H1 (cell line): ENCODE results near the gene ANXA4. TPM values are rescaled to one million over a fixed set of nuclear protein-coding genes. Genes with fewer than 3 reads are reported as not detected.

Experiments used
- CTCF ChIA-PET: fragments of 300-600 bp; sonication (Branson Sonifier 250); formaldehyde crosslinking; loops from one replicate; lab custom pipeline; 2021; ENCODE audit not compliant: partially characterized antibody; lab: Charles Lee
- POLR2A ChIA-PET: fragments of 300-600 bp; sonication (Branson Sonifier 250); formaldehyde crosslinking; loops from one replicate; lab custom pipeline; 2021; ENCODE audit warnings: inconsistent platforms; ENCODE audit not compliant: partially characterized antibody; lab: Charles Lee
- DNase-seq, 2 experiments: peaks; one replicate each; pipeline versions ENCODE4 v3.0.0 to v3.0.0-alpha.2; 2010 to 2022; ENCODE audit warnings: low spot score in 2 of 2, low read depth in 1 of 2, mixed read lengths in 1 of 2
- FAIRE-seq: peaks from 2 replicates; lab custom pipeline; 2011; peaks lifted over from hg19 to GRCh38; lab: Jason Lieb, UNC
- H2AFZ ChIP-seq: 2 replicates; pipeline ENCODE4 v1.8.1; 2012; ENCODE audit warnings: low read length, inconsistent platforms
- H2AK5ac ChIP-seq: 2 replicates; pipeline ENCODE4 v1.6.1; 2013; ENCODE audit warnings: low read depth, low read length
- H2BK120ac ChIP-seq: replicated peaks from 2 replicates; pipeline ENCODE3; 2013; ENCODE audit warnings: low read depth, low read length, inconsistent platforms
- H2BK12ac ChIP-seq: 2 replicates; pipeline ENCODE4 v1.6.1; 2013; ENCODE audit warnings: low read depth, low read length
- H2BK15ac ChIP-seq: 2 replicates; pipeline ENCODE4 v1.6.1; 2013; ENCODE audit warnings: low read length
- H2BK20ac ChIP-seq: 2 replicates; pipeline ENCODE4 v1.6.1; 2013; ENCODE audit warnings: low read length
- H2BK5ac ChIP-seq: 2 replicates; pipeline ENCODE4 v1.6.1; 2013; ENCODE audit warnings: low read depth, low read length
- H3K14ac ChIP-seq: 2 replicates; pipeline ENCODE4 v1.6.1; 2013; ENCODE audit warnings: inconsistent platforms; ENCODE audit not compliant: insufficient read length
- H3K18ac ChIP-seq: 2 replicates; pipeline ENCODE4 v1.6.1; 2013; ENCODE audit warnings: low read length; ENCODE audit errors: extremely low read depth
- H3K23ac ChIP-seq: 2 replicates; pipeline ENCODE4 v1.6.1; 2013; ENCODE audit warnings: inconsistent platforms; ENCODE audit not compliant: insufficient read length
- H3K23me2 ChIP-seq: 2 replicates; pipeline ENCODE4 v1.6.1; 2013; ENCODE audit warnings: low read depth, low read length
- H3K27ac ChIP-seq: 2 replicates; pipeline ENCODE4 v1.6.1; 2011; ENCODE audit warnings: low read depth, low read length, inconsistent platforms
- H3K27me3 ChIP-seq, 4 experiments: replicated peaks in 1 of 4; 1 replicate in 1 of 4; 2 replicates in 3 of 4; pipeline versions ENCODE4 v1.6.1 to v1.8.1; 2011 to 2013; ENCODE audit warnings: low read length in 3 of 4, mild to moderate bottlenecking in 3 of 4, inconsistent platforms in 2 of 4, mixed read lengths in 2 of 4, moderate library complexity in 1 of 4; ENCODE audit not compliant: control insufficient read depth in 3 of 4, insufficient read depth in 3 of 4; ENCODE audit errors: extremely low read depth in 1 of 4
- H3K36me3 ChIP-seq, 4 experiments: 2 replicates each; pipeline versions ENCODE4 v1.6.1 to v1.8.1; 2011 to 2013; ENCODE audit warnings: mild to moderate bottlenecking in 4 of 4, low read length in 3 of 4, moderate library complexity in 2 of 4, control low read depth in 1 of 4, inconsistent platforms in 1 of 4; ENCODE audit not compliant: insufficient read depth in 4 of 4, control insufficient read depth in 2 of 4
- H3K4ac ChIP-seq: replicated peaks from 2 replicates; pipeline ENCODE3; 2013; ENCODE audit warnings: low read length, low read depth, mixed read lengths, inconsistent platforms; ENCODE audit not compliant: insufficient read length
- H3K4me1 ChIP-seq, 4 experiments: replicated peaks in 1 of 4; 1 replicate in 1 of 4; 2 replicates in 3 of 4; pipeline versions ENCODE4 v1.6.1 to v1.8.1; 2011 to 2013; ENCODE audit warnings: low read length in 3 of 4, inconsistent platforms in 2 of 4, mixed read lengths in 1 of 4; ENCODE audit not compliant: insufficient read depth in 4 of 4, control insufficient read depth in 3 of 4
- H3K4me2 ChIP-seq, 2 experiments: 2 replicates each; pipeline versions ENCODE4 v1.6.1 to v1.8.1; 2011 to 2013; ENCODE audit warnings: low read depth in 2 of 2, low read length in 2 of 2, control low read depth in 1 of 2, inconsistent platforms in 1 of 2, mild to moderate bottlenecking in 1 of 2; ENCODE audit not compliant: insufficient read depth in 1 of 2
- H3K4me3 ChIP-seq, 4 experiments: fragments of 200-600, 300-600 bp in 1 of 4; sonication (generic), shearing (Covaris generic), sonication (Bioruptor Twin) in 1 of 4; 2 replicates each; pipeline versions ENCODE4 v1.5.1 to v1.8.1; 2011 to 2016; ENCODE audit warnings: low read length in 4 of 4, low read depth in 3 of 4, control low read depth in 2 of 4, inconsistent platforms in 2 of 4, mild to moderate bottlenecking in 2 of 4, mixed read lengths in 1 of 4, moderate library complexity in 1 of 4; ENCODE audit not compliant: insufficient read depth in 2 of 4; ENCODE audit errors: extremely low read depth in 1 of 4
- H3K56ac ChIP-seq: replicated peaks from 2 replicates; pipeline ENCODE3; 2013; ENCODE audit warnings: low read depth, mild to moderate bottlenecking, mixed read lengths, low read length, inconsistent platforms; ENCODE audit not compliant: insufficient read length
- H3K79me1 ChIP-seq: 2 replicates; pipeline ENCODE4 v1.6.1; 2013; ENCODE audit warnings: low read depth, low read length, control low read depth
- H3K79me2 ChIP-seq, 2 experiments: 2 replicates each; pipeline versions ENCODE4 v1.6.1 to v1.8.1; 2012 to 2013; ENCODE audit warnings: low read length in 2 of 2, mild to moderate bottlenecking in 2 of 2, inconsistent platforms in 1 of 2; ENCODE audit not compliant: insufficient read depth in 2 of 2, control insufficient read depth in 1 of 2
- H3K9ac ChIP-seq, 4 experiments: replicated peaks in 1 of 4; 1 replicate in 1 of 4; 2 replicates in 3 of 4; pipeline versions ENCODE4 v1.6.1 to v1.8.1; 2011 to 2013; ENCODE audit warnings: low read depth in 3 of 4, low read length in 3 of 4, control low read depth in 2 of 4, mild to moderate bottlenecking in 2 of 4, moderate library complexity in 2 of 4, inconsistent platforms in 1 of 4; ENCODE audit errors: extremely low read depth in 1 of 4
- H3K9me3 ChIP-seq, 2 experiments: 2 replicates each; pipeline versions ENCODE4 v1.6.1 to v1.8.1; 2012 to 2013; ENCODE audit warnings: mild to moderate bottlenecking in 2 of 2, moderate library complexity in 2 of 2, control low read depth in 1 of 2, inconsistent platforms in 1 of 2, low read depth in 1 of 2, low read length in 1 of 2, mixed read lengths in 1 of 2; ENCODE audit not compliant: insufficient read depth in 2 of 2
- H4K20me1 ChIP-seq, 2 experiments: replicated peaks in 1 of 2; 2 replicates each; pipeline versions ENCODE3 to v1.8.1; 2011 to 2013; ENCODE audit warnings: inconsistent platforms in 2 of 2, low read length in 2 of 2, mild to moderate bottlenecking in 1 of 2; ENCODE audit not compliant: insufficient read depth in 2 of 2, control insufficient read depth in 1 of 2
- H4K5ac ChIP-seq: 2 replicates; pipeline ENCODE4 v1.6.1; 2013; ENCODE audit warnings: low read length, low read depth, mixed read lengths, inconsistent platforms; ENCODE audit not compliant: insufficient read length
- H4K8ac ChIP-seq: 2 replicates; pipeline ENCODE4 v1.8.0; 2013; ENCODE audit warnings: mild to moderate bottlenecking, moderate library complexity, low read length, inconsistent platforms; ENCODE audit not compliant: insufficient read depth; ENCODE audit errors: extremely low read depth
- H4K91ac ChIP-seq: replicated peaks from 2 replicates; pipeline ENCODE3; 2013; ENCODE audit warnings: low read length, mixed read lengths, inconsistent platforms; ENCODE audit not compliant: insufficient read length
- FOSL1 ChIP-seq: IDR thresholded peaks from 2 replicates; pipeline ENCODE4 v1.6.1; 2011; ENCODE audit warnings: mild to moderate bottlenecking, low read depth, low read length, moderate library complexity; ENCODE audit not compliant: insufficient read depth
- GABPA ChIP-seq: IDR thresholded peaks from 2 replicates; pipeline ENCODE4 v1.6.1; 2011; ENCODE audit warnings: mild to moderate bottlenecking, low read length, moderate library complexity, borderline replicate concordance; ENCODE audit not compliant: insufficient read depth
- HDAC2 ChIP-seq, 2 experiments: fragments of 300-600 bp in 1 of 2; sonication (generic) in 1 of 2; IDR thresholded peaks; 2 replicates each; pipeline ENCODE4 v1.6.1; 2011 to 2012; ENCODE audit warnings: low read depth in 2 of 2, low read length in 2 of 2, mild to moderate bottlenecking in 2 of 2, moderate library complexity in 2 of 2, borderline replicate concordance in 1 of 2, inconsistent platforms in 1 of 2
- KDM1A ChIP-seq: fragments of 200-600, 300-600 bp; sonication (generic); IDR thresholded peaks from 2 replicates; pipeline ENCODE4 v1.7.1; 2016; ENCODE audit warnings: mild to moderate bottlenecking, low read length, borderline replicate concordance
- MAX ChIP-seq: IDR thresholded peaks from 2 replicates; pipeline ENCODE4 v1.6.1; 2012; ENCODE audit warnings: inconsistent platforms
- PHF8 ChIP-seq: fragments of 200-600 bp; sonication (generic); conservative IDR thresholded peaks from 2 replicates; pipeline ENCODE4 v1.7.1; 2012; ENCODE audit warnings: low read depth, mild to moderate bottlenecking, inconsistent platforms, low read length, moderate library complexity
- SAP30 ChIP-seq: fragments of 300-600 bp; sonication (generic); IDR thresholded peaks from 2 replicates; pipeline ENCODE4 v1.7.1; 2012; ENCODE audit warnings: low read length, moderate library complexity, mild to moderate bottlenecking, inconsistent platforms; ENCODE audit not compliant: insufficient read depth, insufficient replicate concordance
- SUZ12 ChIP-seq: fragments of 200-600 bp; sonication (generic); IDR thresholded peaks from 2 replicates; pipeline ENCODE4 v1.6.1; 2012; ENCODE audit warnings: mild to moderate bottlenecking, inconsistent platforms, low read length, moderate library complexity, mixed read lengths
- TAF7 ChIP-seq: optimal IDR thresholded peaks from 2 replicates; pipeline ENCODE3; 2011; ENCODE audit warnings: low read depth, mild to moderate bottlenecking, inconsistent platforms, low read length, moderate library complexity, borderline replicate concordance
- TBP ChIP-seq: IDR thresholded peaks from 2 replicates; pipeline ENCODE4 v1.6.1; 2011; ENCODE audit warnings: low read depth, low read length, improper control_type of control experiment
- WGBS, 2 experiments: shearing (Covaris generic) in 1 of 2; methylation state at CpG; one replicate each; pipeline versions ENCODE4 v1.1.6 to v1.1.7; 2013 to 2015; ENCODE audit warnings: low lambda C conversion rate in 2 of 2, mixed read lengths in 2 of 2, inconsistent platforms in 1 of 2, low coverage in 1 of 2, missing lambda C conversion rate in 1 of 2; ENCODE audit not compliant: insufficient replicate concordance in 2 of 2, insufficient coverage in 1 of 2, insufficient read length in 1 of 2; ENCODE audit errors: extremely low coverage in 1 of 2, missing lambda C conversion rate in 1 of 2; 5-methylcytosine and 5-hydroxymethylcytosine counted together
- polyA plus RNA-seq, 7 experiments: library from polyadenylated mRNA; depleted of rRNA in 3 of 7; stranded (reverse) in 5 of 7; unstranded in 2 of 7; fragments of >200 nt in 5 of 7; fragments of 200-250 nt in 2 of 7; gene quantifications; 1 replicate in 5 of 7; 2 replicates in 1 of 7; 4 replicates in 1 of 7; pipeline versions ENCODE4 v1.2.1 to v1.2.3, GENCODE V29; 2011 to 2013; ENCODE audit warnings: missing spikeins in 2 of 7, mixed read lengths in 2 of 7
- total RNA-seq: library from RNA; stranded (reverse); fragmentation: NEBNext Ultra II Directional; extraction: Animal tissue kit (Norgen Biotek cat#: 25700); gene quantifications from 2 replicates; pipeline ENCODE4 v1.2.1, GENCODE V29; 2021
- TF ChIP-seq, protein P1 (sequence below): IDR thresholded peaks from 2 replicates; pipeline ENCODE4 v1.6.1; 2012; ENCODE audit warnings: low read length, inconsistent platforms

Gene ANXA4
- total and polyA plus RNA-seq, 2 of the 8 experiments (the other 6 are each of a cell fraction or from before 2014, with no cell fraction given) = 9.4 to 17.6 TPM

- H2BK12ac ChIP-seq = no peak overlapping the region
- WGBS, 2 experiments = 86% methylated on average over 2 of the region's 2 CpGs; no CpG with 5 or more reads in 1 of the 2 experiments
- no peak overlapping the region for H2BK20ac ChIP-seq
- no peak overlapping the region for H2BK120ac ChIP-seq
- H2AK5ac ChIP-seq = no peak overlapping the region
- H3K9me3 ChIP-seq = no peaks in the 10 kb centered on the region
- no peaks in the 10 kb centered on the region for H3K4me1 ChIP-seq
- H3K79me1 ChIP-seq = no peaks in the 10 kb centered on the region
- H2BK15ac ChIP-seq = no peak overlapping the region
- H3K14ac ChIP-seq = no peak overlapping the region
- no peak overlapping the region for H4K91ac ChIP-seq
- H3K4me2 ChIP-seq = no peak overlapping the region
- H3K18ac ChIP-seq = no peak overlapping the region
- H3K4ac ChIP-seq = no peak overlapping the region
- H3K27me3 ChIP-seq = no peaks in the 10 kb centered on the region
- H3K23me2 ChIP-seq = no peaks in the 10 kb centered on the region
- H3K79me2 ChIP-seq = no peaks in the 10 kb centered on the region
- H4K8ac ChIP-seq = no peak overlapping the region
- no peak overlapping the region for H3K56ac ChIP-seq
- no peak overlapping the region for H3K9ac ChIP-seq
- H3K36me3 ChIP-seq = peaks cover 0 to 28% (median 0%) of the 10 kb centered on the region in 4 experiments; a peak in 2 of 8 replicates
- H3K23ac ChIP-seq = no peak overlapping the region
- no peaks in the 10 kb centered on the region for H4K20me1 ChIP-seq
- ChIA-PET CTCF (no interaction called here), POLR2A (interaction anchor here (0.7 kb wide), 1 partner anchor 96 kb away, joined by 3 read pairs; no protein-coding TSS in a partner anchor)
- no peak for FAIRE-seq
- no peak overlapping the region for H3K27ac ChIP-seq
- no peak overlapping the region for H2AFZ ChIP-seq
- no peak overlapping the region for H4K5ac ChIP-seq
- TF ChIP-seq SAP30 (no peak), FOSL1 (no peak), TBP (no peak), HDAC2 (IDR thresholded peaks at IDR 0.05; ENCODE audit: borderline replicate concordance in 1 of 2, low read depth in 2 of 2, low read length in 2 of 2) (no peak), SUZ12 (no peak), TAF7 (no peak), PHF8 (no peak), GABPA (no peak), KDM1A (no peak), MAX (no peak)
- TF ChIP-seq, protein P1, sequence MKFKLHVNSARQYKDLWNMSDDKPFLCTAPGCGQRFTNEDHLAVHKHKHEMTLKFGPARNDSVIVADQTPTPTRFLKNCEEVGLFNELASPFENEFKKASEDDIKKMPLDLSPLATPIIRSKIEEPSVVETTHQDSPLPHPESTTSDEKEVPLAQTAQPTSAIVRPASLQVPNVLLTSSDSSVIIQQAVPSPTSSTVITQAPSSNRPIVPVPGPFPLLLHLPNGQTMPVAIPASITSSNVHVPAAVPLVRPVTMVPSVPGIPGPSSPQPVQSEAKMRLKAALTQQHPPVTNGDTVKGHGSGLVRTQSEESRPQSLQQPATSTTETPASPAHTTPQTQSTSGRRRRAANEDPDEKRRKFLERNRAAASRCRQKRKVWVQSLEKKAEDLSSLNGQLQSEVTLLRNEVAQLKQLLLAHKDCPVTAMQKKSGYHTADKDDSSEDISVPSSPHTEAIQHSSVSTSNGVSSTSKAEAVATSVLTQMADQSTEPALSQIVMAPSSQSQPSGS = no peak
- TF ChIP-seq, all 59 proteins: peak for 0
- Histone ChIP-seq H2BK5ac (no peak overlapping the region), H3K4me3 (no peak overlapping the region)
- no peak for DNase-seq
Measured at GRCh38 chr2:69858261-69858660, 116.3 kb downstream of the ANXA4 start.
